CD4-positive, alpha-beta memory T cell (primary cell): ENCODE results near the gene NAA15. TPM values are rescaled to one million over a fixed set of nuclear protein-coding genes. Genes with fewer than 3 reads are reported as not detected.
"Not testable (repeated sequence)": the region's sequence is repeated elsewhere in the genome, so short reads cannot be mapped to it uniquely, and the experiment has no call there.

Source experiments
- CTCF ChIA-PET: fragments of 350-600 bp; sonication (Branson Sonifier 250); formaldehyde crosslinking; loops from one replicate; lab custom pipeline; 2021; ENCODE audit warnings: inconsistent platforms; ENCODE audit not compliant: partially characterized antibody; lab: Charles Lee
- POLR2A ChIA-PET: fragments of 350-600 bp; sonication (Branson Sonifier 250); formaldehyde crosslinking; loops from one replicate; lab custom pipeline; 2021; ENCODE audit not compliant: partially characterized antibody; lab: Charles Lee
- DNase-seq, 5 donors: peaks; one replicate each; pipeline versions ENCODE4 v3.0.0 to v3.0.0-alpha.2; 2020 to 2022; ENCODE audit warnings: mixed read lengths in 1 of 5
- H3K27ac ChIP-seq: one replicate; pipeline ENCODE4 v1.7.0; 2013; ENCODE audit warnings: low read depth, low read length
- H3K27me3 ChIP-seq: 2 replicates; pipeline ENCODE4 v1.7.0; 2013; ENCODE audit warnings: mild to moderate bottlenecking, low read length, moderate library complexity; ENCODE audit not compliant: insufficient read depth
- H3K36me3 ChIP-seq: 2 replicates; pipeline ENCODE4 v1.7.0; 2013; ENCODE audit warnings: mild to moderate bottlenecking, low read length, moderate library complexity; ENCODE audit not compliant: insufficient read depth
- H3K4me1 ChIP-seq: 2 replicates; pipeline ENCODE4 v1.7.0; 2013; ENCODE audit warnings: mild to moderate bottlenecking, low read length, moderate library complexity; ENCODE audit not compliant: insufficient read depth
- H3K4me3 ChIP-seq, 2 donors: one replicate each; pipeline ENCODE4 v1.7.0; 2013; ENCODE audit warnings: low read length in 2 of 2, mild to moderate bottlenecking in 1 of 2
- H3K9me3 ChIP-seq, 2 donors: one replicate each; pipeline ENCODE4 v1.7.0; 2013; ENCODE audit warnings: low read length in 2 of 2, control low read depth in 1 of 2; ENCODE audit not compliant: control insufficient read depth in 1 of 2
- H3K27ac Mint-ChIP-seq, 7 donors: one replicate each; pipeline ENCODE4 v1.8.0; 2020 to 2021; ENCODE audit warnings: mixed read lengths in 7 of 7, mild to moderate bottlenecking in 6 of 7, inconsistent platforms in 3 of 7, moderate library complexity in 3 of 7
- H3K27me3 Mint-ChIP-seq, 2 donors: one replicate each; pipeline ENCODE4 v1.8.0; 2020 to 2021; ENCODE audit warnings: mixed read lengths in 2 of 2
- H3K36me3 Mint-ChIP-seq, 2 donors: one replicate each; pipeline ENCODE4 v1.8.0; 2020 to 2021; ENCODE audit warnings: mixed read lengths in 2 of 2, inconsistent platforms in 1 of 2, mild to moderate bottlenecking in 1 of 2
- H3K4me1 Mint-ChIP-seq, 4 donors: one replicate each; pipeline ENCODE4 v1.8.0; 2020 to 2021; ENCODE audit warnings: mixed read lengths in 4 of 4, mild to moderate bottlenecking in 1 of 4
- H3K4me3 Mint-ChIP-seq, 8 donors: one replicate each; pipeline ENCODE4 v1.8.0; 2020 to 2021; ENCODE audit warnings: mixed read lengths in 8 of 8, mild to moderate bottlenecking in 7 of 8, moderate library complexity in 6 of 8, inconsistent platforms in 3 of 8
- H3K9me3 Mint-ChIP-seq, 8 donors: one replicate each; pipeline ENCODE4 v1.8.0; 2020 to 2021; ENCODE audit warnings: mixed read lengths in 8 of 8, mild to moderate bottlenecking in 5 of 8, inconsistent platforms in 3 of 8, moderate library complexity in 1 of 8
- intact Hi-C: fragments of 100-400 bp; cut with micrococcal nuclease; formaldehyde crosslinking; loops from one replicate; pipeline ENCODE4 v1.15.1; 2023
- polyA plus RNA-seq, 2 donors: library from polyadenylated mRNA; unstranded; fragments of 300-500 nt; fragmentation: Illumina TruSeq; gene quantifications; one replicate each; pipeline ENCODE4 v1.2.3, GENCODE V29; 2021
- total RNA-seq, 2 experiments: library from RNA; stranded (reverse); gene quantifications; one replicate each; pipeline ENCODE4 v1.2.3, GENCODE V29; 2021

The NAA15 gene
- total and polyA plus RNA-seq, 4 experiments from 2014 or later = 18.6 to 47.7 (median 46.2) TPM

DNA sequence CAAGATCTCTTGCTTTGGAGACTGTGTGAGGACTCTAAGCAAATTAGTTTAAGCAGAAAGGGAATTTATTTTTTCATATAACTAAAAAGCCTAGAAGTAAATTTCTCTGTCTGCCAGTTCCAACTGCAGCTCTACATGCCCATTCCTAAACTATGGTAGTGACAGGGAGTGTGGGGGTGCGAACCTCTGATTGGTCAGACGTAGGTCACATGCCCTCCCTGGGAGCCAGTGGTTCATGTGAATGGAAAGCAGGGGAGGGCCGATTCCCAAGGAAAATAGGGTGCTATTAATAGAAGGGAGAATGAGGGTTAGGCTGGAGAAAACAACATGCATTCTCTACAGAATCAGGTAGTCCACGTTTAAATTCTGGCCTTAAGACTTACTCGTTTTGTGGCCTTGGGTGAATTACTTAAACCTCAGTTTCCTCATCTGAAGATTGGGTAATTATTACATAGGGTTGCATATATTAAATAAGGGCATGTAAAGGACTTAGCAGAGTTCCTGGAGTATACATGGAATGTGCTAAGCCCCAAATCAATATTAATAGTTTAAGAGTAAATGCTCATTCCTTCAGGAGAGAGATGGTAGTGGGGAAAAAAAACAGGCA is 159.8 kb downstream of the NAA15 start:
- Mint-ChIP-seq H3K27me3 (no peaks in the 10 kb centered on the region), H3K36me3 (peaks cover 20% of the 10 kb centered on the region in 2 donors), H3K4me1 (peaks cover 38 to 66% (median 42%) of the 10 kb centered on the region in 4 donors), H3K9me3 (no peaks in the 10 kb centered on the region), H3K27ac (peak overlapping the region in 1 of 7 donors; percentile 19), H3K4me3 (no peak overlapping the region)
- ChIA-PET CTCF (interaction anchor here (1.1 kb wide), 1 partner anchor 70 kb away, joined by 3 read pairs; no protein-coding TSS in a partner anchor), POLR2A (no interaction called here)
- Histone ChIP-seq H3K27me3 (no peaks in the 10 kb centered on the region), H3K4me3 (no peak overlapping the region), H3K27ac (no peak overlapping the region), H3K4me1 (peaks cover 31% of the 10 kb centered on the region), H3K9me3 (no peaks in the 10 kb centered on the region), H3K36me3 (no peaks in the 10 kb centered on the region)
- intact Hi-C loops = no loop called here
- DNase-seq = no peak

DNA sequence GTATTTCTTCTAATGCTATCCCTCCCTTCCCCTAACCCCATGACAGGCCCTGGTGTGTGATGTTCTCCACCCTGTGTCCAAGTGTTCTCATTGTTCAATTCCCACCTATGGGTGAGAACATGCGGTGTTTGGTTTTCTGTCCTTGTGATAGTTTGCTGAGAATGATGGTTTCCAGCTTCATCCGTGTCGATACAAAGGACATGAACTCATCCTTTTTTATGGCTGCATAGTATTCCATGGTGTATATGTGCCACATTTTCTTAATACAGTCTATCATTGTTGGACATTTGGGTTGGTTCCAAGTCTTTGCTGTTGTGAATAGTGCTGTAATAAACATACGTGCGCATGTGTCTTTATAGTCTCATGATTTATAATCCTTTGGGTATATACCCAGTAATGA is 163.2 kb downstream of the NAA15 start:
- H3K4me3 ChIP-seq, POLR2A ChIA-PET, H3K9me3 ChIP-seq, intact Hi-C loops, DNase-seq, H3K36me3 ChIP-seq, H3K4me3 Mint-ChIP-seq, H3K27ac ChIP-seq, CTCF ChIA-PET, H3K27me3 Mint-ChIP-seq, H3K27ac Mint-ChIP-seq, H3K4me1 ChIP-seq, H3K27me3 ChIP-seq: not testable (repeated sequence)
- peaks cover 0 to 17% (median 12%) of the 10 kb centered on the region in 8 donors for H3K9me3 Mint-ChIP-seq
- peaks cover 29 to 37% of the 10 kb centered on the region in 2 donors for H3K36me3 Mint-ChIP-seq
- H3K4me1 Mint-ChIP-seq = peaks cover 20 to 44% (median 22%) of the 10 kb centered on the region in 4 donors

GRCh38 chr4:139465922-139466321 is 164.6 kb downstream of the NAA15 start:
- no peaks in the 10 kb centered on the region for H3K27me3 Mint-ChIP-seq
- POLR2A ChIA-PET = interaction anchor here (0.6 kb wide), 1 partner anchor 21 kb away, joined by 6 read pairs; no protein-coding TSS in a partner anchor
- no peak overlapping the region for H3K4me3 ChIP-seq
- H3K4me1 ChIP-seq = no peaks in the 10 kb centered on the region
- H3K27ac Mint-ChIP-seq = no peak overlapping the region
- peaks cover 0 to 24% (median 12%) of the 10 kb centered on the region in 8 donors for H3K9me3 Mint-ChIP-seq
- H3K4me3 Mint-ChIP-seq = no peak overlapping the region
- no peaks in the 10 kb centered on the region for H3K36me3 ChIP-seq
- peaks cover 20 to 43% (median 23%) of the 10 kb centered on the region in 4 donors for H3K4me1 Mint-ChIP-seq
- no peak overlapping the region for H3K27ac ChIP-seq
- DNase-seq = no peak
- H3K9me3 ChIP-seq = no peaks in the 10 kb centered on the region
- intact Hi-C loops = no loop called here
- CTCF ChIA-PET = interaction anchor here (0.7 kb wide), 1 partner anchor 170 kb away, joined by 3 read pairs; no protein-coding TSS in a partner anchor
- H3K36me3 Mint-ChIP-seq = peaks cover 34 to 43% of the 10 kb centered on the region in 2 donors
- no peaks in the 10 kb centered on the region for H3K27me3 ChIP-seq

GRCh38 chr4:139468756-139469155 is 167.5 kb downstream of the NAA15 start:
- H3K27me3 Mint-ChIP-seq, H3K27me3 ChIP-seq, H3K27ac Mint-ChIP-seq, intact Hi-C loops, H3K4me3 ChIP-seq, DNase-seq, H3K4me1 ChIP-seq, H3K27ac ChIP-seq, H3K9me3 ChIP-seq, H3K36me3 ChIP-seq, H3K4me3 Mint-ChIP-seq: not testable (repeated sequence)
- POLR2A ChIA-PET = interaction anchor here (0.7 kb wide), 1 partner anchor 16 kb away, joined by 4 read pairs; no protein-coding TSS in a partner anchor
- Mint-ChIP-seq H3K9me3 (peaks cover 0 to 36% (median 16%) of the 10 kb centered on the region in 8 donors), H3K36me3 (peaks cover 43 to 62% of the 10 kb centered on the region in 2 donors), H3K4me1 (peaks cover 18 to 36% (median 22%) of the 10 kb centered on the region in 4 donors)
- CTCF ChIA-PET = interaction anchor here (1.3 kb wide), 1 partner anchor 29 kb away, joined by 3 read pairs; no protein-coding TSS in a partner anchor

DNA sequence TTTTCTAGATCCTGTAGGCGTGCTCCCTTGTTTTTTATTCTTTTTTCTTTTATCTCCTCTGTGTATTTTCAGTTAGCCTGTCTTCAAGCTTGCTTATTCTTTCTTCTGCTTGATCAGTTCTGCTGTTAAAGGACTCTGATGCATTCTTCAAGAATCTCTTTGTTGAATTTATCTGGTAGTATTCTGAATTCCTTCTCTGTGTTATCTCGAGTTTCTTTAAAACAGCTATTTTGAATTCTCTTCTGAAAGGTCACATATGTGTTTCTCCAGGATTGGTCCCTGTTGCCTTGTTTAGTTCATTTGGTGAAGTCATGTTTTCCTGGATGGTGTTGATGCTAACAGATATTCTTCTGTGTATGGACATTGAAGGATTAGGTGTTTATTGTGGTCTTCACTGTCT is 167.9 kb downstream of the NAA15 start:
- no peak overlapping the region for H3K27ac ChIP-seq
- intact Hi-C loops = no loop called here
- no peak for DNase-seq
- H3K36me3 Mint-ChIP-seq = peaks cover 43 to 61% of the 10 kb centered on the region in 2 donors
- no peak overlapping the region for H3K4me3 ChIP-seq
- no peak overlapping the region for H3K4me3 Mint-ChIP-seq
- H3K9me3 Mint-ChIP-seq = peaks cover 0 to 36% (median 16%) of the 10 kb centered on the region in 8 donors
- H3K4me1 ChIP-seq = no peaks in the 10 kb centered on the region
- peaks cover 16 to 32% (median 21%) of the 10 kb centered on the region in 4 donors for H3K4me1 Mint-ChIP-seq
- POLR2A ChIA-PET = interaction anchor here (0.7 kb wide), 1 partner anchor 16 kb away, joined by 4 read pairs; no protein-coding TSS in a partner anchor
- no peaks in the 10 kb centered on the region for H3K9me3 ChIP-seq
- CTCF ChIA-PET = interaction anchor here (1.3 kb wide), 1 partner anchor 29 kb away, joined by 3 read pairs; no protein-coding TSS in a partner anchor
- H3K27me3 ChIP-seq = no peaks in the 10 kb centered on the region
- no peak overlapping the region for H3K27ac Mint-ChIP-seq
- no peaks in the 10 kb centered on the region for H3K27me3 Mint-ChIP-seq
- peaks cover 6% of the 10 kb centered on the region for H3K36me3 ChIP-seq

Other genes with a start within 250 kb of the NAA15 start
- 10 to 100 TPM; 76.1 to 81.4 TPM for gene ELF2, start 124.3 kb upstream of the NAA15 start, total RNA-seq
- 10 to 100 TPM; 27.4 to 38.6 TPM for gene ELF2, start 124.3 kb upstream of the NAA15 start, polyA plus RNA-seq
- gene MGARP, start 21.3 kb upstream of the NAA15 start, total RNA-seq = under 1 TPM; 0.23 to 0.33 TPM
- under 1 TPM; 0.20 to 0.52 TPM for gene MGARP, start 21.3 kb upstream of the NAA15 start, polyA plus RNA-seq
- 10 to 100 TPM; 29.6 to 34.8 TPM for gene NDUFC1, start 972 bp downstream of the NAA15 start, total RNA-seq
- 100 to 1,000 TPM; 121 to 154 TPM for gene NDUFC1, start 972 bp downstream of the NAA15 start, polyA plus RNA-seq
- gene RAB33B, start 152.6 kb downstream of the NAA15 start, total RNA-seq = 10 to 100 TPM; 16.4 to 16.6 TPM
- 10 to 100 TPM in 1 of 2 donors, 1 to 10 TPM in 1; 9.4 to 10.3 TPM for gene RAB33B, start 152.6 kb downstream of the NAA15 start, polyA plus RNA-seq